ENCODE results near the gene MYO15A. TPM values are rescaled to one million over a fixed set of nuclear protein-coding genes. Genes with fewer than 3 reads are reported as not detected.

The MYO15A gene
- total RNA-seq, 4 donors from 2014 or later: 0.44 to 3.2 (median 1.2) TPM

DNA sequence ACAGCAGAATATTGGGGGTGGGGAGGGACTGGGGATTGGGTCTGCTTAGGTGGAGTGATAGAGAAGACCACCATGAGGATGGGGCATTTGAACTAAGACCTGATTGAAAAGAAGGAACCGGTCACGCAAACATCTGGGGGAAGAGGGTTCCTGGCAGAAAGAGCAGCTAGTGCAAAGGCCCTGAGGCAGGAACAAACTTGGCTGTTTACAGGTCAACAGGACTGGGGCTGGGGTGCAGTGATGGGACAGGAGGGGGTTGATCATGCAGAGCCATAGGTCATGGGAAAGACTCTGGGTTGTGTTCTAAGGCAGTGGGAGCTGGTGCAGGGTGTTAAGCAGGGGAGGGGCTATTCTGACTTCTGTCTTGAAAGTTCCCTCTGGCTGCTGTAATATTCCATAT is 18.9 kb upstream of the MYO15A start:
- no peak for TF ChIP-seq CTCF (IDR thresholded peaks at IDR 0.05; ENCODE audit: low read depth)

DNA sequence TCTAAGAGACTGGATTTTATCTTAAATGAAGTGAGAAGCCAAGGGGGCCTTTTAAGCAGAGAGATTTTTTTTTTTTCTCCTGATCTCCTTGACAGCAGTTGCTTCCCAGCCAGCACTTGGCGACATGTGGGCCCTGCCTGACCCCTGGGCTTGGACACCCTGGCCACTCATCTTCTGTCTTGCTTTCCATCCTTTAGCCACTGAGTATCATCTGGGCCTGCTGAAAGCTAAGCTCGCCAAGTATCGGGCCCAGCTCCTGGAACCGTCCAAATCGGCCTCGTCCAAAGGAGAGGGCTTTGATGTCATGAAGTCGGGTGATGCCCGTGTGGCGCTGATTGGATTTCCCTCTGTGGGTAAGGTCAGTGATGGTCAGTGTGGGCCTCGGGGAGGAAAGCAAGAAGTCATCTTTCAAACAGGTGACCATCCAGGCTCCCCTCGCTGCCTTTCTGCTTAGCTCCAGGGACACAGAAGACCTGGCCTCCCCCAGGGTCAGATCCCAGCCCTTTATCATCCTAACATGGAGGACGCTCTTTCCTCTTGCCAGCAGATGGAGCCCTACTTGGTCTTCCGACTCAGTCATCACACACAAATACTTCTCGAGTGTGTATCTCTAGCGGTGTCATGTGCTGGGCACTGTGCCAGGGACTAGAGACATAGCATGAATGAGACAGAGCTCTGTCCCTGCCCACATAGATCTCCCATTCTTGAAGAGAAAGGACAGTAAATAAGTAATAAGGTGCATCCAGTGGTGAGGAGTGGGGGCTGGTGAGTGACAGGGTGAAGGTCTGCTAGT is 14.7 kb upstream of the MYO15A start:
- no peak for TF ChIP-seq CTCF (IDR thresholded peaks at IDR 0.05; ENCODE audit: low read depth)

DNA sequence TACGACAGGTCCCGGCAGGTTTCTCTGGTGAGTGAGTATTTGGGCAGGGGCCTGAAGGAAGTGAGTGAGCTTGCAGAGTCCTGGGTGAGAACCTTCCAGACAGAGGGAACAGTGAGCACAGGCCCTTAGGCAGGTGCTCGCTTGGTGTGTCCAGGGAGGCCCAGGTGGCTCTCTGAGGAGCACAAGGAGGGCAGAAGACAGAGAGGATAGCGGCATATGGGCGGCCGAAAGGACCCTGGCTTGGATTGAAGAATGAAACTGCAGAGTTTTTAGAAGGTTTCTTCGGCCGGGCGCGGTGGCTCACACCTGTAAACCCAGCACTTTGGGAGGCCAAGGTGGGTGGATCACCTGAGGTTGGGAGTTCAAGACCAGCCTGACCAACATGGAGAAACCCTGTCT is 14.1 kb upstream of the MYO15A start:
- no peak for TF ChIP-seq CTCF (IDR thresholded peaks at IDR 0.05; ENCODE audit: low read depth)

DNA sequence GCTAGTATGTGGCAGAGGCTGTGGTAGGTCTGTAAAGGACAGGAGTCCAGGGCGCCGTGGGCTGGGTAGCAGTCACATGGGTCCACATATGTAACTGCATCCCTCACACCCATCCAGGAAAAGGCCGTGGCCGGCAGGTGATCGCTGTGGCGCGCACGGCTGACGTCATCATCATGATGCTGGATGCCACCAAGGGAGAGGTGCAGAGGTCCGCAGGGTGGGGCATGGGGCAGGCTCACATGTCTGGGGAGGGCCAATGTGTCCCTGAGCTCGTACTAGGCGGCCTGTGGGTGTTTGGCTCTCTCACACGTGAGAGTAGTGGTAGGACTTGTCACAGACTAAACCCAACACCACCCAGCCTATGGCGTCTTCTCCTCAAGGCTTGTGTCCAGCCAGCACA is 9.0 kb upstream of the MYO15A start:
- TF ChIP-seq CTCF (IDR thresholded peaks at IDR 0.05; ENCODE audit: low read depth): no peak

GRCh38 chr17:18100616-18101015 is 7.9 kb upstream of the MYO15A start:
- TF ChIP-seq CTCF (IDR thresholded peaks at IDR 0.05; ENCODE audit: low read depth): no peak

DNA sequence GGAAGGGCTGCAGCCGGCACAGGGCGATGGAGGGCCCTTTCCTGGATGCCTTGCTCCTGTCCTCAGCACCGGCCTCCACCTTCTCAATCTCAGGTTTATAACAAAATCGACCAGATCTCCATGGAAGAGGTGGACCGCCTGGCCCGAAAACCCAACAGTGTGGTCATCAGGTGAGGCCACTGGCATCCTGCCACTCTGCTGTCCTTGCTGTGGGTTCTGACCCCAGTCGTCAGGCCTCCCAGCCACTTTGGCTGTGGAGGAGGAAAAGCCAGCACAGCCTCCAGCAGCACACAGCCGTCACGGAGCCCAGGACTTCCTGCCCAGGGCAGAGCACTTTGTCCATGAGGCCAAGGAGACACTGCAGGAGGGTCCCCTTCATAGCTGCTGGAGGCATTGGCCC is 6.7 kb upstream of the MYO15A start:
- TF ChIP-seq CTCF (IDR thresholded peaks at IDR 0.05; ENCODE audit: low read depth): no peak

- TF ChIP-seq CTCF (IDR thresholded peaks at IDR 0.05; ENCODE audit: low read depth): no peak
Observed at GRCh38 chr17:18102640-18103039, 5.9 kb upstream of the MYO15A start.
